CD4-positive, alpha-beta T cell (primary cell): ENCODE data around the gene TSSK2. TPM values are rescaled to one million over a fixed set of nuclear protein-coding genes. Genes with fewer than 3 reads are reported as not detected.
A peak's percentile ranks its signal among the peaks of the same experiment; 100 is the strongest.

Experiments
- ATAC-seq: fragments of 200-7000 bp; cut with Tn5 transposase; one replicate; pipeline ENCODE4 v1.10.0; 2022; ENCODE audit warnings: mild to moderate bottlenecking; ENCODE audit not compliant: poor library complexity
- CTCF ChIA-PET: fragments of 350-600 bp; sonication (Branson Sonifier 250); formaldehyde crosslinking; loops from one replicate; lab custom pipeline; 2021; ENCODE audit warnings: antibody characterized with exemption, inconsistent platforms; lab: Charles Lee
- POLR2A ChIA-PET: fragments of 350-600 bp; sonication (Branson Sonifier 250); formaldehyde crosslinking; loops from one replicate; lab custom pipeline; 2021; ENCODE audit warnings: antibody characterized with exemption, inconsistent platforms; lab: Charles Lee
- DNase-seq, 14 experiments: peaks; one replicate each; pipeline ENCODE4 v3.0.0-alpha.2; 2013 to 2020; ENCODE audit warnings: mixed read lengths in 2 of 14
- H3K27ac ChIP-seq, 2 donors: one replicate each; pipeline versions ENCODE4 v1.5.1 to v1.7.0; 2013; ENCODE audit warnings: low read length in 2 of 2, low read depth in 1 of 2, mild to moderate bottlenecking in 1 of 2
- H3K27me3 ChIP-seq, 2 experiments: 1 replicate in 1 of 2; 2 replicates in 1 of 2; pipeline versions ENCODE4 v1.6.1 to v1.7.0; 2013; ENCODE audit warnings: low read length in 2 of 2, control low read depth in 1 of 2, mild to moderate bottlenecking in 1 of 2, moderate library complexity in 1 of 2; ENCODE audit not compliant: insufficient read depth in 2 of 2, control insufficient read depth in 1 of 2
- H3K36me3 ChIP-seq: one replicate; pipeline ENCODE4 v1.6.1; 2013; ENCODE audit warnings: low read length, control low read depth; ENCODE audit not compliant: insufficient read depth
- H3K4me1 ChIP-seq: one replicate; pipeline ENCODE4 v1.6.1; 2013; ENCODE audit warnings: low read length, control low read depth; ENCODE audit not compliant: insufficient read depth
- H3K4me3 ChIP-seq: one replicate; pipeline ENCODE4 v1.5.1; 2013; ENCODE audit warnings: mild to moderate bottlenecking, low read length, moderate library complexity
- H3K9me3 ChIP-seq, 2 experiments: 1 replicate in 1 of 2; 2 replicates in 1 of 2; pipeline versions ENCODE4 v1.6.1 to v1.7.0; 2013; ENCODE audit warnings: low read length in 2 of 2, mild to moderate bottlenecking in 2 of 2, control low read depth in 1 of 2, moderate library complexity in 1 of 2; ENCODE audit not compliant: control insufficient read depth in 1 of 2, insufficient read depth in 1 of 2
- H3K27ac Mint-ChIP-seq: one replicate; pipeline ENCODE4 v1.8.0; 2020; ENCODE audit warnings: mixed read lengths
- H3K27me3 Mint-ChIP-seq: one replicate; pipeline ENCODE4 v1.8.0; 2021; ENCODE audit warnings: mixed read lengths
- H3K36me3 Mint-ChIP-seq: one replicate; pipeline ENCODE4 v1.8.0; 2021; ENCODE audit warnings: low read depth, mixed read lengths
- H3K4me1 Mint-ChIP-seq: one replicate; pipeline ENCODE4 v1.8.0; 2021; ENCODE audit warnings: low read depth, mixed read lengths
- H3K4me3 Mint-ChIP-seq: one replicate; pipeline ENCODE4 v1.8.0; 2020; ENCODE audit warnings: mild to moderate bottlenecking, mixed read lengths
- H3K9me3 Mint-ChIP-seq: one replicate; pipeline ENCODE4 v1.8.0; 2020; ENCODE audit warnings: mixed read lengths
- intact Hi-C, 2 experiments: fragments of 100-400 bp; cut with DNase I in 1 of 2; cut with micrococcal nuclease in 1 of 2; formaldehyde crosslinking; loops; one replicate each; pipeline versions ENCODE4 v1.15.1 to v1.9.0; 2023 to 2025; cut with DNase I, micrococcal nuclease
- total RNA-seq, 174 experiments: library from RNA in 2 of 174; stranded (reverse) in 2 of 174; gene quantifications; one replicate each; pipeline ENCODE4 v1.2.3 and lab custom pipeline; 2021 to 2026
- TF ChIP-seq, protein P1 (sequence below): fragments of 200-600 bp; IDR thresholded peaks from one replicate; pipeline ENCODE4 v1.8.0; 2022; ENCODE audit warnings: antibody characterized with exemption, mild to moderate bottlenecking

Gene TSSK2
- total RNA-seq, 2 experiments from 2014 or later: 0.31 TPM; not detected in 1

DNA sequence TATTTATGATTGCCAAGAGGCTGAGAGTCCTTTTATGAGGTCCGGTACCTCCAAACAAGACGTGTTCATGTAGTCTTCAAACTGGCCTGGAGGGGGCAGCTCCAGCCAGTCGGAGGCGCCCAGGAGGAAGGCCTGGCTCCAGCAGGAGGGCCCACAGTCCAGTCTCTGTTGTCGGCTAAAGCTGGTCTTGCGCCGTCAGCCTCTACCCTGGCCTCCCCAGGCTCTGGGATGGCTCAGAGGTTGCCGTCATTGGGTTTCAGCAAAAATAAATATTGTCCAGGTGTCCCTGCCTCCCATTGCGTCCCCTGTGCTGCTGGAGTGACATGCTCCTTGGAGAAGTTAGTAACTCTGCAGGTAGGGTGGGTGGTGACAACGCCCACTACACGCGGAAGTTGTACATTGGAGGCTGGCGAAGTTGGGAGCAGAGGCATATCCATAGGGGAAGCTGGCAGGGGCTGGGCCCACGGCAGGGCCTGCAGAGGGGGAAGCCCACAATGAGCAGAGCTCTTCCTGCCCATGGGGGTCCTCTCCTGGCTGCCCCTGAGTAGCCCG is 48.5 kb downstream of the TSSK2 start:
- TF ChIP-seq, protein P1, sequence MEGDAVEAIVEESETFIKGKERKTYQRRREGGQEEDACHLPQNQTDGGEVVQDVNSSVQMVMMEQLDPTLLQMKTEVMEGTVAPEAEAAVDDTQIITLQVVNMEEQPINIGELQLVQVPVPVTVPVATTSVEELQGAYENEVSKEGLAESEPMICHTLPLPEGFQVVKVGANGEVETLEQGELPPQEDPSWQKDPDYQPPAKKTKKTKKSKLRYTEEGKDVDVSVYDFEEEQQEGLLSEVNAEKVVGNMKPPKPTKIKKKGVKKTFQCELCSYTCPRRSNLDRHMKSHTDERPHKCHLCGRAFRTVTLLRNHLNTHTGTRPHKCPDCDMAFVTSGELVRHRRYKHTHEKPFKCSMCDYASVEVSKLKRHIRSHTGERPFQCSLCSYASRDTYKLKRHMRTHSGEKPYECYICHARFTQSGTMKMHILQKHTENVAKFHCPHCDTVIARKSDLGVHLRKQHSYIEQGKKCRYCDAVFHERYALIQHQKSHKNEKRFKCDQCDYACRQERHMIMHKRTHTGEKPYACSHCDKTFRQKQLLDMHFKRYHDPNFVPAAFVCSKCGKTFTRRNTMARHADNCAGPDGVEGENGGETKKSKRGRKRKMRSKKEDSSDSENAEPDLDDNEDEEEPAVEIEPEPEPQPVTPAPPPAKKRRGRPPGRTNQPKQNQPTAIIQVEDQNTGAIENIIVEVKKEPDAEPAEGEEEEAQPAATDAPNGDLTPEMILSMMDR: peak; percentile 63
- peaks cover 35% of the 10 kb centered on the region for H3K4me1 ChIP-seq
- H3K27ac ChIP-seq: peak overlapping the region; percentile 14 to 35
- peak overlapping the region; percentile 77 for H3K27ac Mint-ChIP-seq
- H3K36me3 Mint-ChIP-seq: no peaks in the 10 kb centered on the region
- no peaks in the 10 kb centered on the region for H3K9me3 Mint-ChIP-seq
- no peaks in the 10 kb centered on the region for H3K27me3 Mint-ChIP-seq
- peaks cover 3% of the 10 kb centered on the region for H3K36me3 ChIP-seq
- ChIA-PET CTCF (interaction anchor here (0.5 to 2.1 kb wide), 3 partner anchors 36 to 268 kb away, joined by 3 to 7 read pairs (median 5); partner anchors contain the start of genes C22orf39 and ESS2), POLR2A (interaction anchor here (1.7 to 3.3 kb wide), 3 partner anchors 35 to 299 kb away, joined by 4 to 13 read pairs (median 12); partner anchors contain the start of genes CDC45, ESS2 and UFD1)
- H3K27me3 ChIP-seq: no peaks in the 10 kb centered on the region
- peak overlapping the region; percentile 93 for H3K4me3 Mint-ChIP-seq
- peak overlapping the region; percentile 78 for H3K4me3 ChIP-seq
- ATAC-seq: peak; percentile 41
- H3K4me1 Mint-ChIP-seq: peaks cover 18% of the 10 kb centered on the region
- intact Hi-C loops: loop anchor here (2.0 to 5.0 kb wide), 8 partner anchors 35 to 938 kb away; partner anchors contain the start of genes C22orf39 (in 1 of the 2), CDC45 (in 1 of the 2), DGCR2 (in 1 of the 2) and ESS2 (in 1 of the 2)
- DNase-seq: peak in 5 of 14 experiments; percentile 23 to 71 (median 65)
- no peaks in the 10 kb centered on the region for H3K9me3 ChIP-seq

DNA sequence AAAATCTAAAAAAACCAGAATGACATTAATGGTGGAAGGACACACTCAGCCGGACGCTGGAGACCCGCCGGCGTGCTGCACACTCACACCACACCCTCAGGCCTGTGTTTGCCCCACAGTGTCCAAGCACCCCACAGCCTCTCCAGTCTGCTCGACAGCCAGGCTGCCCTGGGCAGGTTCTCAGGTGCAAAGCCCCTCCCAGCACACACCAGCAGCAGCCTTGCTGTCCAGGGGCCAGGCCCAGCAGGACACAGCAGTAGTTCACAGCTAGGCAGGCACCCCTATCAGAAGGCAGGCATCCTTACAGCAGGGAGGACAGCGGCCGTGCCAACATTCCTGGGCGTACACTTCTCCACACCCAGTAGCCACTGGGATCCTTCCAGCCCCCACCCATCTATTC is 49.1 kb downstream of the TSSK2 start:
- no peaks in the 10 kb centered on the region for H3K36me3 Mint-ChIP-seq
- peak overlapping the region; percentile 45 for H3K4me3 Mint-ChIP-seq
- intact Hi-C loops: loop anchor here in 1 of 2 experiments (2.0 to 5.0 kb wide), 2 partner anchors 267 to 297 kb away; partner anchors contain the start of gene C22orf39
- peaks cover 18% of the 10 kb centered on the region for H3K4me1 Mint-ChIP-seq
- no peaks in the 10 kb centered on the region for H3K27me3 ChIP-seq
- ChIA-PET POLR2A (interaction anchor here (3.3 kb wide), 1 partner anchor 36 kb away, joined by 13 read pairs; the partner anchor contains the start of gene ESS2), CTCF (interaction anchor here (2.1 kb wide), 1 partner anchor 36 kb away, joined by 7 read pairs; the partner anchor contains the start of gene ESS2)
- TF ChIP-seq, protein P1: no peak
- ATAC-seq (no peak), DNase-seq (no peak)
- H3K27me3 Mint-ChIP-seq: no peaks in the 10 kb centered on the region
- H3K4me3 ChIP-seq: no peak overlapping the region
- H3K36me3 ChIP-seq: peaks cover 3% of the 10 kb centered on the region
- no peak overlapping the region for H3K27ac Mint-ChIP-seq
- no peaks in the 10 kb centered on the region for H3K9me3 ChIP-seq
- no peaks in the 10 kb centered on the region for H3K9me3 Mint-ChIP-seq
- H3K27ac ChIP-seq: no peak overlapping the region
- H3K4me1 ChIP-seq: peaks cover 35% of the 10 kb centered on the region

DNA sequence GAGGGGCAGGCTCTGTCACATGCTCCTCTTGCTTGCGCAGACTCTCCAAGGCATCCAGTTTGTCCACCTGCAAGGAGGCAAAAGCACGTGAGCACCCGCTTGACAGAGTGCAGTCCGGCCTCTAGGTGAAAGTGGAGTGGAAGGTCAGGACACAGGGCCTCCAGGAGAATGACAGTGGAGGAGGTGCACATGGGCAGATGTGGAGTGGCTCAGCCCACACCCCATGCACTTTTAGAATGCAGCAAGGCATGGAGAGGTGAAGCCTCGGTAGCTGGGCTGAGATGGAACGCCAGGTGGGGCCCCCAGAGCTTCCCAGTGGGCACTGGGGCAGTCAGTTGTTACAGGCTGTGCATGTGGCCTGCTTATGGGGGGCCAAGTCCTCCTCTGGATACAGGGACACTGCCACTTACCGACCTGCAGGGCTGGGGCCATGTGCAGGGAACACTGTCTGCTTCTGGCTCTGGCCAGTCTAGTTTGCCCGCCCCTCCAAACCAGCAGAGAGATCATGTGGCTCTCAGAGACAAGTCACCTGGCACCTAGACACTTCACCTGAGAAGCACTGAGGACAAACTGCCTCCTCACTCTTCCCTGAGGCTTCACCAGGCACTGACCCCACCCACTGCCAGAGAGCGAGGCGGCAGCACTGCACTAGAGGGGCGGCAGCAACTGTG is 49.8 kb downstream of the TSSK2 start:
- Histone ChIP-seq H3K27me3 (no peaks in the 10 kb centered on the region), H3K4me1 (peaks cover 35% of the 10 kb centered on the region), H3K36me3 (peaks cover 3% of the 10 kb centered on the region), H3K9me3 (no peaks in the 10 kb centered on the region), H3K27ac (no peak overlapping the region), H3K4me3 (no peak overlapping the region)
- DNase-seq (no peak), ATAC-seq (no peak)
- Mint-ChIP-seq H3K4me3 (peak overlapping the region; percentile 45), H3K4me1 (peaks cover 18% of the 10 kb centered on the region), H3K27ac (no peak overlapping the region), H3K36me3 (no peaks in the 10 kb centered on the region), H3K27me3 (no peaks in the 10 kb centered on the region), H3K9me3 (no peaks in the 10 kb centered on the region)
- CTCF ChIA-PET: interaction anchor here (2.1 kb wide), 1 partner anchor 37 kb away, joined by 7 read pairs; the partner anchor contains the start of gene ESS2
- TF ChIP-seq, protein P1: no peak
- intact Hi-C loops: loop anchor here in 1 of 2 experiments (2.0 to 5.0 kb wide), 2 partner anchors 266 to 296 kb away; partner anchors contain the start of gene C22orf39
- POLR2A ChIA-PET: no interaction called here
